DMS114 treated with DMSO at 0.1 percent for 48 hours (cell line): ENCODE results near the gene HOXC10.

Experiments used
- DNase-seq: peaks from one replicate; lab custom pipeline; 2025; ENCODE audit not compliant: unreplicated experiment; lab: John Stamatoyannopoulos, UW

The HOXC10 gene

GRCh38 chr12:53984901-53985691 is at the start of gene HOXC10:
HOXC10 (plus strand) TSS chr12:53985146; CDS start chr12:53985260, 114 bp downstream.
- DNase-seq, result peak; percentile 95

- no peak for DNase-seq
Observed at GRCh38 chr12:53935383-53936341, 49.3 kb upstream of the HOXC10 start.

GRCh38 chr12:53937099-53937498 is 47.8 kb upstream of the HOXC10 start:
- DNase-seq, result no peak

- no peak for DNase-seq
Observed at GRCh38 chr12:53937596-53938325, 47.2 kb upstream of the HOXC10 start.

- DNase-seq, result peak; percentile 99
Observed at GRCh38 chr12:53938326-53939140, 46.4 kb upstream of the HOXC10 start, which contains the start of gene HOXC13. HOXC13 (plus strand) TSS chr12:53938831; CDS start chr12:53938907, 76 bp downstream.

- no peak for DNase-seq
Observed at GRCh38 chr12:53939141-53940108, 45.5 kb upstream of the HOXC10 start.

- DNase-seq, result no peak
Observed at GRCh38 chr12:53940443-53941014, 44.4 kb upstream of the HOXC10 start.

GRCh38 chr12:53941187-53941586 is 43.8 kb upstream of the HOXC10 start:
- no peak for DNase-seq

- DNase-seq, result no peak
Observed at GRCh38 chr12:53941750-53942149, 43.2 kb upstream of the HOXC10 start.

GRCh38 chr12:53942467-53942997 is 42.4 kb upstream of the HOXC10 start:
- DNase-seq, result no peak

- no peak for DNase-seq
Observed at GRCh38 chr12:53944209-53944608, 40.7 kb upstream of the HOXC10 start.

GRCh38 chr12:53944907-53945847 is 39.8 kb upstream of the HOXC10 start:
- no peak for DNase-seq

- no peak for DNase-seq
Observed at GRCh38 chr12:53947743-53948142, 37.2 kb upstream of the HOXC10 start.

GRCh38 chr12:53948650-53949593 is 36.0 kb upstream of the HOXC10 start:
- peak; percentile 47 for DNase-seq

GRCh38 chr12:53949631-53950436 is 35.1 kb upstream of the HOXC10 start:
- no peak for DNase-seq

GRCh38 chr12:53950437-53950773 is 34.5 kb upstream of the HOXC10 start:
- no peak for DNase-seq
